Activated naive CD4-positive, alpha-beta T cell treated with anti-CD3 and anti-CD28 coated beads for 36 hours (primary cell): Measurements from ENCODE around the gene AHNAK2. TPM values are rescaled to one million over a fixed set of nuclear protein-coding genes. Genes with fewer than 3 reads are reported as not detected.

Source experiments
- CTCF ChIA-PET: fragments of 350-600 bp; sonication (Branson Sonifier 250); formaldehyde crosslinking; loops from one replicate; lab custom pipeline; 2021; ENCODE audit warnings: antibody characterized with exemption; lab: Charles Lee
- DNase-seq: peaks from one replicate; pipeline ENCODE4 v3.0.0-alpha.2; 2020
- H3K27ac Mint-ChIP-seq: one replicate; pipeline ENCODE4 v1.8.0; 2021; ENCODE audit warnings: mild to moderate bottlenecking, mixed read lengths
- H3K27me3 Mint-ChIP-seq: one replicate; pipeline ENCODE4 v1.8.0; 2021; ENCODE audit warnings: low read depth, mixed read lengths
- H3K36me3 Mint-ChIP-seq: one replicate; pipeline ENCODE4 v1.8.0; 2021; ENCODE audit warnings: low read depth, mixed read lengths
- H3K4me1 Mint-ChIP-seq: one replicate; pipeline ENCODE4 v1.8.0; 2021; ENCODE audit warnings: low read depth, mixed read lengths
- H3K4me3 Mint-ChIP-seq: one replicate; pipeline ENCODE4 v1.8.0; 2021; ENCODE audit warnings: mild to moderate bottlenecking, moderate library complexity, mixed read lengths
- H3K9me3 Mint-ChIP-seq: one replicate; pipeline ENCODE4 v1.8.0; 2021; ENCODE audit warnings: mixed read lengths
- intact Hi-C: fragments of 100-400 bp; cut with micrococcal nuclease; formaldehyde crosslinking; loops from one replicate; pipeline ENCODE4 v1.15.1; 2023
- total RNA-seq, 2 experiments: library from RNA; stranded (reverse); gene quantifications; one replicate each; pipeline ENCODE4 v1.2.3, GENCODE V29; 2021

Gene AHNAK2
- total RNA-seq, 2 experiments from 2014 or later: 0.10 TPM

GRCh38 chr14:105010891-105011291, 32.7 kb upstream of the AHNAK2 start:
- Mint-ChIP-seq H3K9me3 (no peaks in the 10 kb centered on the region), H3K27me3 (no peaks in the 10 kb centered on the region), H3K27ac (no peak overlapping the region), H3K4me1 (peaks cover 15% of the 10 kb centered on the region), H3K4me3 (no peak overlapping the region), H3K36me3 (peaks cover 25% of the 10 kb centered on the region)
- no peak for DNase-seq
- intact Hi-C loops: loop anchor here (5.0 kb wide), 1 partner anchor 36 kb away; no protein-coding TSS in a partner anchor
- CTCF ChIA-PET: interaction anchor here (0.9 to 1.2 kb wide), 2 partner anchors 35 to 60 kb away, joined by 3 to 4 read pairs; no protein-coding TSS in a partner anchor

- no peaks in the 10 kb centered on the region for H3K9me3 Mint-ChIP-seq
- peaks cover 8% of the 10 kb centered on the region for H3K4me1 Mint-ChIP-seq
- no peak overlapping the region for H3K4me3 Mint-ChIP-seq
- intact Hi-C loops: loop anchor here (5.0 kb wide), 1 partner anchor 37 kb away; no protein-coding TSS in a partner anchor
- no peak for DNase-seq
- no peak overlapping the region for H3K27ac Mint-ChIP-seq
- no peaks in the 10 kb centered on the region for H3K27me3 Mint-ChIP-seq
- CTCF ChIA-PET: no interaction called here
- peaks cover 22% of the 10 kb centered on the region for H3K36me3 Mint-ChIP-seq
Measured at GRCh38 chr14:105010106-105010505, 31.9 kb upstream of the AHNAK2 start.

- no peaks in the 10 kb centered on the region for H3K9me3 Mint-ChIP-seq
- CTCF ChIA-PET: no interaction called here
- no peak overlapping the region for H3K4me3 Mint-ChIP-seq
- intact Hi-C loops: no loop called here
- peaks cover 24% of the 10 kb centered on the region for H3K36me3 Mint-ChIP-seq
- no peak for DNase-seq
- no peaks in the 10 kb centered on the region for H3K4me1 Mint-ChIP-seq
- no peaks in the 10 kb centered on the region for H3K27me3 Mint-ChIP-seq
- no peak overlapping the region for H3K27ac Mint-ChIP-seq
Measured at GRCh38 chr14:105007593-105008264, 29.6 kb upstream of the AHNAK2 start.

- CTCF ChIA-PET: interaction anchor here (0.6 kb wide), 1 partner anchor 13 kb away, joined by 3 read pairs; no protein-coding TSS in a partner anchor
- DNase-seq: no peak
- Mint-ChIP-seq H3K4me1 (no peaks in the 10 kb centered on the region), H3K27ac (no peak overlapping the region), H3K27me3 (no peaks in the 10 kb centered on the region), H3K9me3 (no peaks in the 10 kb centered on the region), H3K4me3 (no peak overlapping the region), H3K36me3 (peaks cover 21% of the 10 kb centered on the region)
- intact Hi-C loops: no loop called here
Measured at GRCh38 chr14:105006831-105007592, 28.8 kb upstream of the AHNAK2 start.

GRCh38 chr14:105005929-105006830, 28.0 kb upstream of the AHNAK2 start:
- no peaks in the 10 kb centered on the region for H3K4me1 Mint-ChIP-seq
- no peaks in the 10 kb centered on the region for H3K27me3 Mint-ChIP-seq
- H3K36me3 Mint-ChIP-seq: peaks cover 13% of the 10 kb centered on the region
- no peak overlapping the region for H3K4me3 Mint-ChIP-seq
- intact Hi-C loops: no loop called here
- no peak overlapping the region for H3K27ac Mint-ChIP-seq
- CTCF ChIA-PET: interaction anchor here (0.7 to 1.3 kb wide), 3 partner anchors 31 to 39 kb away, joined by 3 to 5 read pairs (median 3); no protein-coding TSS in a partner anchor
- H3K9me3 Mint-ChIP-seq: no peaks in the 10 kb centered on the region
- no peak for DNase-seq

- H3K4me1 Mint-ChIP-seq: no peaks in the 10 kb centered on the region
- no peaks in the 10 kb centered on the region for H3K27me3 Mint-ChIP-seq
- intact Hi-C loops: no loop called here
- DNase-seq: no peak
- no peaks in the 10 kb centered on the region for H3K9me3 Mint-ChIP-seq
- CTCF ChIA-PET: interaction anchor here (0.7 to 1.3 kb wide), 2 partner anchors 30 to 40 kb away, joined by 3 to 5 read pairs; no protein-coding TSS in a partner anchor
- peaks cover 10% of the 10 kb centered on the region for H3K36me3 Mint-ChIP-seq
- H3K27ac Mint-ChIP-seq: no peak overlapping the region
- no peak overlapping the region for H3K4me3 Mint-ChIP-seq
Measured at GRCh38 chr14:105005329-105005928, 27.3 kb upstream of the AHNAK2 start.

- Mint-ChIP-seq H3K4me1 (no peaks in the 10 kb centered on the region), H3K4me3 (no peak overlapping the region), H3K9me3 (no peaks in the 10 kb centered on the region), H3K27me3 (no peaks in the 10 kb centered on the region), H3K27ac (no peak overlapping the region), H3K36me3 (no peaks in the 10 kb centered on the region)
- no peak for DNase-seq
- CTCF ChIA-PET: interaction anchor here (0.8 kb wide), 1 partner anchor 46 kb away, joined by 3 read pairs; no protein-coding TSS in a partner anchor
- intact Hi-C loops: no loop called here
Measured at GRCh38 chr14:104999361-104999760, 21.2 kb upstream of the AHNAK2 start.

- Mint-ChIP-seq H3K4me3 (no peak overlapping the region), H3K9me3 (no peaks in the 10 kb centered on the region), H3K27ac (no peak overlapping the region), H3K36me3 (no peaks in the 10 kb centered on the region), H3K27me3 (no peaks in the 10 kb centered on the region), H3K4me1 (no peaks in the 10 kb centered on the region)
- CTCF ChIA-PET: interaction anchor here (0.6 kb wide), 2 partner anchors 11 to 359 kb away, joined by 3 read pairs; no protein-coding TSS in a partner anchor
- no peak for DNase-seq
- intact Hi-C loops: no loop called here
Measured at GRCh38 chr14:104998801-104999200, 20.6 kb upstream of the AHNAK2 start.

GRCh38 chr14:104996483-104996882, 18.3 kb upstream of the AHNAK2 start:
- no peaks in the 10 kb centered on the region for H3K27me3 Mint-ChIP-seq
- no peaks in the 10 kb centered on the region for H3K9me3 Mint-ChIP-seq
- intact Hi-C loops: no loop called here
- H3K4me1 Mint-ChIP-seq: no peaks in the 10 kb centered on the region
- H3K27ac Mint-ChIP-seq: no peak overlapping the region
- peaks cover 5% of the 10 kb centered on the region for H3K36me3 Mint-ChIP-seq
- CTCF ChIA-PET: interaction anchor here (1.0 to 1.1 kb wide), 2 partner anchors 21 to 50 kb away, joined by 3 to 5 read pairs; no protein-coding TSS in a partner anchor
- no peak for DNase-seq
- no peak overlapping the region for H3K4me3 Mint-ChIP-seq

- no peak for DNase-seq
- CTCF ChIA-PET: interaction anchor here (1.0 to 1.1 kb wide), 2 partner anchors 21 to 51 kb away, joined by 3 to 5 read pairs; no protein-coding TSS in a partner anchor
- Mint-ChIP-seq H3K27me3 (no peaks in the 10 kb centered on the region), H3K4me3 (no peak overlapping the region), H3K4me1 (no peaks in the 10 kb centered on the region), H3K9me3 (no peaks in the 10 kb centered on the region), H3K27ac (no peak overlapping the region), H3K36me3 (peaks cover 5% of the 10 kb centered on the region)
- intact Hi-C loops: no loop called here
Measured at GRCh38 chr14:104996032-104996431, 17.9 kb upstream of the AHNAK2 start.

GRCh38 chr14:104994978-104995377, 16.8 kb upstream of the AHNAK2 start:
- no peaks in the 10 kb centered on the region for H3K4me1 Mint-ChIP-seq
- no peaks in the 10 kb centered on the region for H3K9me3 Mint-ChIP-seq
- H3K36me3 Mint-ChIP-seq: peaks cover 5% of the 10 kb centered on the region
- H3K27ac Mint-ChIP-seq: no peak overlapping the region
- no peak overlapping the region for H3K4me3 Mint-ChIP-seq
- H3K27me3 Mint-ChIP-seq: no peaks in the 10 kb centered on the region
- intact Hi-C loops: no loop called here
- CTCF ChIA-PET: interaction anchor here (0.8 kb wide), 1 partner anchor 25 kb away, joined by 4 read pairs; no protein-coding TSS in a partner anchor
- no peak for DNase-seq
